Stimulated activated naive CD4-positive, alpha-beta T cell (primary cell): ENCODE results near the gene RNPEPL1.
"Not testable (repeated sequence)": the region's sequence is repeated elsewhere in the genome, so short reads cannot be mapped to it uniquely, and the experiment has no call there.

Source experiments
- DNase-seq, 6 experiments: peaks; one replicate each; lab custom pipeline; 2025; lab: John Stamatoyannopoulos, UW

RNPEPL1 gene

GRCh38 chr2:240567872-240568677 is at the start of gene RNPEPL1:
TSS of gene RNPEPL1 (plus strand) at chr2:240568484. CDS start at chr2:240568587, 103 bp downstream.
- peak; percentile 37 to 69 (median 51) for DNase-seq

- no peak for DNase-seq
Observed at GRCh38 chr2:240518981-240519380, 49.3 kb upstream of the RNPEPL1 start.

GRCh38 chr2:240519396-240520129 is 48.7 kb upstream of the RNPEPL1 start:
- DNase-seq = no peak

- no peak for DNase-seq
Observed at GRCh38 chr2:240520130-240520973, 47.9 kb upstream of the RNPEPL1 start.

GRCh38 chr2:240520974-240521350 is 47.3 kb upstream of the RNPEPL1 start:
- DNase-seq = no peak

GRCh38 chr2:240521885-240522284 is 46.4 kb upstream of the RNPEPL1 start:
- not testable (repeated sequence) for DNase-seq

GRCh38 chr2:240522406-240522805 is 45.9 kb upstream of the RNPEPL1 start:
- DNase-seq = no peak

- DNase-seq = no peak
Observed at GRCh38 chr2:240523451-240524281, 44.6 kb upstream of the RNPEPL1 start.

- no peak for DNase-seq
Observed at GRCh38 chr2:240524963-240525718, 43.1 kb upstream of the RNPEPL1 start.

- DNase-seq = no peak
Observed at GRCh38 chr2:240525802-240526201, 42.5 kb upstream of the RNPEPL1 start.

GRCh38 chr2:240526521-240526920 is 41.8 kb upstream of the RNPEPL1 start:
- no peak for DNase-seq

GRCh38 chr2:240527153-240527750 is 41.0 kb upstream of the RNPEPL1 start:
- DNase-seq = no peak

- no peak for DNase-seq
Observed at GRCh38 chr2:240528406-240529040, 39.8 kb upstream of the RNPEPL1 start.

GRCh38 chr2:240529344-240529999 is 38.8 kb upstream of the RNPEPL1 start:
- DNase-seq = no peak

- no peak for DNase-seq
Observed at GRCh38 chr2:240530181-240530580, 38.1 kb upstream of the RNPEPL1 start.

GRCh38 chr2:240531038-240531437 is 37.2 kb upstream of the RNPEPL1 start:
- DNase-seq = no peak

GRCh38 chr2:240532031-240532775 is 36.1 kb upstream of the RNPEPL1 start:
- DNase-seq = no peak

GRCh38 chr2:240538031-240538780 is 30.1 kb upstream of the RNPEPL1 start:
- DNase-seq = no peak
